ENCODE measurements around the gene CD6.

CD6 gene

DNA sequence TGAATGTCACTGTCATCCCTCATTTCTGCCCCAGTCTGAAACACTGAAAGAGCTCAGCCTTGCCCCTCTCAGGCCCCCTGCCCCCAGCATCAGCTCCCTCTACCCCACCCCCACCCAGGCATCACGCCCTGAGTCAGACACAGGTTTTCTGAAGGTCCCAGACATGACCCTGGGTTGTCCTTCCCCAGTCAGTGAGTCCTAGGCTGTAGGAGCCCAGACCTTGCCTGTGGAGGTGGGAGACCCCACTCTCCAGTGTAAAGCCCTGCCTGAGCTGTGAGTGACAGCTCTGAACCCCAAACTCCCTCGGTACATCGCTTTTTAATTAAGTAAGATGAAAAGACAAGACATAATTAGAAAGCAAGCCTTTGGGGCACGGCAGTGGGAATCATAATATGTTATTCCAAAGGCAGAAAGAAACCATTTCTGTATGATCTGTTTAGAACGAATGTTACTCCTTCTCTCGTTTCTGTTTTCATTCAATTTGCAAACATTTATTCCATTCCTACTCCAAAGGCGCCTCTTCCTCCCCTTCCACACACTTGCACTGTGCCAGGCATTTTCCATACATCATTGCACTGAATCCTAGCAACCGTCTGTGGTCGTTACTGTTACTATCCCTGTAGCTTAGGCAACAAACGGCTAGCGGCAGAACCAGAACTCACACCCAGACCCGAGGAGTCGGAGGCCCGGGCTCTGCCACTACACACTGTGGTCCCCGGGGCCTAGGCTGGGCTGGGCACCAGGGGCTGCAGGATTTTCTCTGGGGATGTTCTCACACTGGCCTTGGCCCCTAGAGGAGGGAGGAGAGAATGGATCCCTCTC, 63.4 kb downstream of the CD6 start:
- no peak for DNase-seq

DNA sequence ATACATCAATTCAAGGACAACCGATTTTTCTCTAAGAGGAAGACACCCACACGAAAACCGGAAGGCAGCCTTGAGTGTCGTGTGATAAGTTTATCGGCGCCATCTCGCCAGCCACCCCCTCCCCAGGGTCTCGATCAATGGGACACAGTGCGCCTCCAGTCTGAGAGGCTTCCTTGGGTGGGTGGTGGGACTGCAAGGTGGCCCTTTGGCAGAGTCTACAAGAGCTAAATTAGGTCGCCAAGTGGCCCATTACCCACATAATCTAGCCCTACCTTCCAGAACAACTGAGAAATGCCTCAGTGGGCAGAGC, 64.0 kb downstream of the CD6 start:
- no peak for DNase-seq

DNA sequence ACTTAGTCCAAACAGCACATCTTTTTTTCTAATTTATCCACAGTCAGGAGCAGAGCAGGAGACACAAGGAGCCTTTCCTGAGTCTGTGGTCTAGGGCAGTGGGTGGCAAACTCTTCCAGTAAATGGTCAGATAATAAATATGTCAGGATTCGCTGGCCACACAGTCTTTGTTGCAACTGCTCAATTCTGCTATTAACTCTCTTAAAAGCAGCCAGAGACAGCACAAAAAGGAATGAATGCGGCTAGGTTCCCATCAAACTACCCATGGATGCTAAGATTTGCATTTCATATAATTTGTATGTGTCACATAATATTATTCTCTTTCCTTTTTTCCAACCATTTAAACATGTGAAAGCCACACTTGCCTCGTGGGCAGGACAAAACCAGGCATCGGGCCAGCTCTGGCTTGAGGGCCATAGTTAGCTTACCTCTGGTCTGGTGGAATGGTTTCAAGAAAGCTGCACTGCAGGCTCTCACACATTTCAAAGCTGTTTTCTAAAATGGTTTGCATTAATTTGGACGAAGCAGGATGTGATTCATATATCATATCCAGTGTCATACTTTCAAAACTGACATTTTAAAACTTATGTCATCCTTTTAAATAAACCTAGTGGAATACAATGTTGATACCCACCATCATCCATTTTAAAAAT, 66.1 kb downstream of the CD6 start:
- DNase-seq = peak in 1 of 2 experiments; percentile 12

DNA sequence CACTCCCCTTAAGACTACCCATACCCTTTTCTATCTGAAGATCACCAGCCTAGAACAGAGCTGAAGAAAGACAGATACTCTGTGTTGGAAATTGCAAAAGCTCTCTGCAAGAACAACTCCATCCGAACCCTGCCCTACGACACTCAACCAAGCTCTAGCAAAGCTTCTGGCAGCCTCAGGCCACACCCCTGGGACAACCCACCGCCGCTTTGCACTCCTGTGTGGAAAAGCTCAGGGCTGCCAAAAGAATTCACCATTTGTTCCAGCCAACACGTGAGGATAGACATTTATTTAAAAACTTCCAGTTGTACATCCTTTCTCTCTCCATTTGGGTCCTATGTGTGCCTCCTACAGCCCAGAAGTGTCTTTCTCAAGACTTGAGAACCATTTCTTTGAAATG, 68.4 kb downstream of the CD6 start:
- DNase-seq = no peak

DNA sequence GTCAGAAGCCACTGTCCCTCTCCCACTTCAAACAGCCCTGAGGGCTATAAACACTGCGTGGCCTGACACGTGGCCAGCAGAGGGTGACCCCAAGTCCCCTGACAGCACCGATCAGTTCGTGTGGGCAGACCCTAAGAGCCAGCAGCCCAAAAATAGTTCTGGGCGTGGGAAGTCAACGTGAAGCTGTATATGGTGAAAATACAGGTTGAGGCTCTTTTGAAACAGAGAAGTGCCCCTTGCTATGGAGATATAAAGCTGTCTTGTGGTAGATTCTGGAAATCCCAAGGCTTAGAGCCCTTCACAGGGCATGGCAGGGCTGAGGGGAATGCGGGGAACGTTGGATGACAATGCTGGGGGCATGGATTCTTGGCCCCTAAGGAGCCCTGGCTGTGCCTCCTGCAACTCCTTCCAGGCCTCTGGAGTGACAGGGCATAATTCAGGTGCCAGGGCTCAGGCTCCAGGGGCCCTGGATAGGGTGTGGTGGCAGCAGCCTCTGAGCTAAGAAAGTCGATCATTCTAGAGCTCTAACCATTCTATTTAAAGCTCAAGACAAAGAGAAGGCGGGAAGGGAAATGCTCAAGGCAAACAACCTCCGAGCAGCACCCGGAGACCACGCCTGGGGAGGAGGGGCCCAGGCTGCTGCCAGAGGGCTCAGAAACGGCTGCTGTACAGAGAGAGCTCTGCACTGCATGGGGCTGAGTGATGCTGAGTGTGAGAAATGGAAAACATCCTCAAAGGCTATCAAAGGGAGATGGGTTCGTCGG, 70.5 kb downstream of the CD6 start:
- peak; percentile 93 to 96 for DNase-seq

DNA sequence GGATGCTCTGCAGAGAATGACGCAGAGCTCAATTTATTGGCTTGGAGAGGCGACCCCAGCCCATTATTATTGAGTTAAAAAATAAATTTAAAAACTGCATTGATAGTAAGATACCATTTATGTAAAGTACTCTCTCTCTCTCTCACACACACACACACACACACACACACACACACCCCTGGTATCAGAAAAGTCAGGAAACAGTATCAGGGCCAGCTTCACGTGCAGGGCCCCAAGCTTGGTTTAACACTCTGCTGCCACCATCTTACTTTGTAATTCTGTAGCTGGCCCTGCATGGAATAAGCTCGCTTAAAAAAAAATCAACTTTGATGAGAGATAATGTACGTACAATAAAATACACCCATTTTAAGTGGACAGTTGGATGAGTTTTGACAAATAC, 71.1 kb downstream of the CD6 start:
- DNase-seq = peak; percentile 36 to 61

DNA sequence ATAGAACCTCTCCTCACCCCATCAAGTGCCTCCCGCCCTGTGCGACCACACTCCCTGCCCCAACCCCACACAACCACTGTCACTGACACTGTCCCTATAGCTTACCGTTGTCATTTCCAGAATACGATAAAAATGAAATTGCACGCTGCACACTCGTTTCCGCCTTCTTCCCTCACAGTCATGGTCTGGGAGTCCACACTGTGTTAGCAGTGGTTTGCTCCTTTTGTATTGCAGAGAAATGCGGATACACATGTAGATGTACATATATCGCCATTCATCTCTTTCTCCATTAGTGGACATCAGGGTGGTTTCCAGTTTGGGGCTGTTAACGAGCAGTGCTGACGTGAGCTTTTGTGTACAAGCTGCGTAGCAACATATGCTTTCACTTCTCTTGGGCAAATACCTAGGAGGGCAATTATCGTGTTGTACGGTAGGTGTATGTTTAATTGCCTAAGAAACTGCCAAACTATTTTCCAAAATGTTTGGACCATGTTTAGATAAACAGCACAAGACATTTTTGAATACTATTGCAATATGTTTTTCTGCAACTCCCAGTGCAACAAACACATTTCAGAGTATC, 71.6 kb downstream of the CD6 start:
- DNase-seq = peak; percentile 65 to 78

DNA sequence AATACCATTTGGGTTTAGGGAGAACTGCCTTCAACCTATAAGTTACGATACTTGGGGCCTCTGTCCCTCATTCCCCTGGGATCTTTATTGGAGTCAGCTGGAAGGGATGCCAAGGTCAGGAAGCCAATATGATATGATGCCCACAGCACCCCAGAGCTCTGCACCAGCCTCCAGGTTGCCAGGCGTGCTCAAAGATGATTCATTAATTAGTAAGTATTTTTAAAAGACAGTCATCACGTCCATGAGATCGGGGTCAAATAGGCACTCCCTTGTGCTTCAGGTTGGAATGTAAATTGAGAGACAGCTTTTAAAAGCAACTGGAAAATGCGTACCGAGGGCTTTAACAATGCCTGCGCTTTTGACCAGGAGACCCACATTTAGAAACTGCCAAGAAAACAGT, 73.8 kb downstream of the CD6 start:
- no peak for DNase-seq

DNA sequence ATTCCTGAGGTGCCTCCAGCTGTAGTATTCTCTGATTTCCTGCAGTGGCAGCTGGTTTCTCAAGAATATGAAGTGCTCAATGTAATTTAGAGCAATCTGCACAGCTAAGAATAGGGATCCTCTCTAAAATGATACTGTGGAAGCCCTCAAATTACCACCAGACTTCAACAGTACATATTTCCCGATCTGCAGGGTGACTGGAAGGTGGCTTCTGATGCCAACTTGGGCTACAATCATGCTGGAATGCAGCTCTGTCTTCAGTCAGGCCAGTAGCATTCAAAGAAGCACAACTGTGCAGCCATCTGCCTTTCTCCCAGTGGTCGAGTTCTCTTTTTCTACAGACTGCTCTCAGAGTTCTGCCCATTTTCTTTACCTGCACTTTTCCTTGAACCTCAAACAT, 75.4 kb downstream of the CD6 start:
- DNase-seq = no peak

DNA sequence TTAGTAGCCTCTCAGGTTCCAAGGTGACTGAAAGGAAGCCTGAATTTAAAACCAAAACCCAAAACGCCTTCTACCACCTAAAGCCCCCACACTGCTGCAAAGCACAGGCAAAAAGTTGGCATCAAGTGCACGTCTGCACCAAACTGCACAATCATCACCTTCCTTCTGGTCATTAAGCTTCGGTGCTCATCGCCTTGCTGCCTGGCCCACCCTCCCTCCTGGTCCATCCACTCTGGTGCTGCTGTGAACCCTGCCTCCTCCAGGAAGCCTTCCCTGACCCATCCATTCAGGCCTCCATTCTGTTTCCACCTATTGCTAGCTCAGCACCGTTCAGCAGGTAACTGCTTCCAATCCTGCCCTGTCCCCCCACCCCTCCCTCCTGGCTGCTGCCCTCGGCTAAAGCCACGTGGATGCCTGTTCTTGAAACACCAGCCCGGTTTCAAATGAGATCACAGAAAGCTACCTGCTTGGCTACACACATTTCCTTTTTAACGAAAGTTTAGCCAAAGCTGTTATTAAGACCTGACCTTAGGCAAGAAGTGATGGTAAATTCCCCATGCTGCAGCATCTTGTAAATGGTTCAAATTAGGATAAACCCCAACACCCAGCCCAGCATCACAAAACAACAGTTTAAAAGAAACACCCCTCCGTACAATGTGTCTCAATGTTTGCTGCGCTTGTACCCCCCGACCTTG, 77.0 kb downstream of the CD6 start:
- DNase-seq = no peak

DNA sequence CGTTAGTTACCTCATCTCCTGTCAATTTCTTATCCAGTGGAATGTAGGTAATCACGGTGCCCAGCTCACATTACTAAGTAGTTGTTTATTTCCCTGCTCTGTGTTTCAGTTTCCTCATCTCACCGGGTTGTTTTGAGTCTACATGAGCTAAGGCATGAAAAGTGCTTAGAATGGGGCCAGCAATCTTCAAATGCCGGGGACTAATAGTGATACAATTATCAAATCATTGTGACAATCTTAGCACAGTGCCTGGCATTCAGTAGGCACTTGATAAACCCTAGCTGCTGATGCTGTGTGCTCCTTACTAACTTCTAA, 77.5 kb downstream of the CD6 start:
- no peak for DNase-seq

DNA sequence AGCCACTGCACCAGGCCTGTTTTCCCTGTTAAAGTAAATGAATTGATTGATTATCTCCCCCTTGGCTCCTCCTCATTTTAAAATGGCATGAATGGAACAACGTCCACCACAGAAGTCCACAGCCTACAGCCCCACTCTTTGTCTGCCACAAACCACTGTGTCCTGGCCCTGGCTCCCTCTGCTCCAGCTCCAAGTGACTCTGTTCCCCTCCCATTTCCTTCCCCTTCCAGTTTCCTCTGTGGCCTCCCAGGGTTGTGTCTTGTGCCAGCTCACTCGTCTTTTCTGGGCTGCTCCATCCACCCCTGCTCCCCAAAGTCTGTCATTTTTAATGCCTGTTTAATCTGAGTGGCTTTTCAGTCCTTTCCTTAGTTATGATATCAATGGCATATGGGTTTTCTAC, 78.4 kb downstream of the CD6 start:
- no peak for DNase-seq

DNA sequence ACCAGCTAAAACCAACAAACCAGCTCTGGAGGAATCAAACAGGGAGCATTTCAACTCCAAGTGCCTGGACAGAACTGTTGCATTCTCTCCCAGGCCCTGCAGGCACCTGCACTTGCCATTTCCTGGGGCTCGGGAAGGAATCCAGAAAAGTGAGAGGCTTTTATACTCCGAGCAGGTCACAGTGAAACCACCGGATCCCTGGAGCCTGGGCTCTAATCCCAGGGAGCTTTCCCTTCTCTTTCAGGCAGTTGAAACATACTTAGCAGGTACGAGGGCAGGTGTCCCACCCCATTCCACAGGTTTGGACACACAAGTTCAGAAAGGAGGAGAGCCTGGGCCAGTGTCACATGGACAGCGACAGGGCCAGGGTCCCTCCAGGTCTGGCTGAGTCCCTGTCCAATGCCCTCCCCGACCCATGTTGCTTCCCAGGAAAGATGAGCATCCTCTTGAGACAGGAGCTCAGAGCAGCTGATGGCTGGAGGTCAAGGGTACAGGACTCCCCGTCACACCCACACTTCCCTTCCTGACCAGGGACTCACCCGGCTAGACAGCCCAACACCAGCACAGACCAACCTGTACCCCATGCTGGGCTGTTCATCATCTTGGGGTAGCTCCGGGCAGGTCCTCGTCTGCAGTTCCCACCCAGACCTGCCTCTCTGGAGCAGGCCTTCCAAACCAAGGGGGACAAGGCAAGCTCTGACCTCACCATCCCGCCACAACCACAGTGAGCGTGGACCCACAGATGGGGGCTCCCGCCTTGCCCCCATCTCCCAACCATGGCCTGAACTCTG, 80.9 kb downstream of the CD6 start:
- no peak for DNase-seq

DNA sequence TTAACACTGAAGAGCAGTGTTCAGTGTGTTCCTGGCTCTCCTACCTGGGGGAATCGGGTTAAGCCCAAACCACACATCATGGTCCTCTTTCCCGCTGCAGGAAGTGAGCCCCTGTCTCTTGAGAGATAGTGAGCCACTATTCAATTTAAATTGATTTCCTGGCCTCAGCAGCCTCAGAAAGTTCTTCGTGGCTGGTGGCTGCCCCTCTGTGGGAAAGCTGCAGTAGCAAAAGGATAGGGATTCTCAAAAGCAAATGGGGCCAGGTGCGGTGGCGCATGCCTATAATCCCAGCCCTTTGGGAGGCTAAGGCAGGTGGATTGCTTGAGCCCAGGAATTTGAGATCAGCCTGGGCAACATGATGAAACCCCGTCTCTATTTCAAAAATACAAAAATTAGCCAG, 81.7 kb downstream of the CD6 start:
- DNase-seq = no peak

DNA sequence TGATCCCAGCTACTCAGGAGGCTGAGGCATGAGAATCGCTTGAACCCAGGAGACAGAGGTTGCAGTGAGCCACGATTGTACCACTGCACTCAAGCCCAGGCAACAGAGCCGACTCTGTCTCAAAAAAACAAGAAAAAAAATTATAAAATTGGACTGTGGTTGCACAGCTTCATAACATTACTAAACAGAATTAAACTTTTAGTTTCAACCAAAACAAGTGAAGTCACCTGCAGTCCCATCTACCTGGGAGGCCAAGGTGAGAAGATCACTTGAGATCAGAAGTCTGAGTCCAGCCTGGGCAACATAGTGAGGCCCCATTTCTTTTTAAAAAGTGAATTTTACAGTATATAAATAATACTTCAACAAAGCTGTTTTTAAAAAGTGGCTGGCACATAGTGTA, 83.0 kb downstream of the CD6 start:
- no peak for DNase-seq

DNA sequence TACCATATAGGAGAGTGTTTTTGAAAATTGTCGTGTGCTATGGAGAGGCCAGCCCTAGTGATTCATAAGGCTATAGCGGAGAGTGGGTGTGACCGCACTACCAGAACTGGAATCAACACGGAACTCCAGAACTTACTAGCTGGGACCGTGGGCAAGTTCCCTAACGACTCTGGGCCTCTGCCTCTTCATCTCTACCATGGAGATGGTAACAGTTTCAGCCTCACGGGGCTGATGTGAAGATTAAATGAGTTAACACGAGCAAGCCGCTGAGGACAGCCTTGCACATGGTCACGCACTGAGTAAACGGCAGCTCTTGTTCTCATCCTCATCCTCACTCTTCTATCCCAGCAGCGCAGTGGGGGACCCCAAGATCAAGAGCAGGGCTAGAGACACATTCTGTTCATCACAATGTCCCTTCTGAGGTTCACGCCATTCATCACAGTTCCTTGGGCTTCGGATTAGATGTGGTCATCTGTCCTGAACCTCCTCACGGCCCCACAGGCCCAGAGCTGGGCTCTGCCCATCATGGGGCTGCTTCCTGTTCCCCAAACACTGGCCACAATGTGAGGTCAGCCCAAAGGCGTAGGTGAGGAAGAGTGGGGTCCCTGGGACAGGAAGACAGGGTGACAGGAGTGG, 83.6 kb downstream of the CD6 start:
- no peak for DNase-seq

DNA sequence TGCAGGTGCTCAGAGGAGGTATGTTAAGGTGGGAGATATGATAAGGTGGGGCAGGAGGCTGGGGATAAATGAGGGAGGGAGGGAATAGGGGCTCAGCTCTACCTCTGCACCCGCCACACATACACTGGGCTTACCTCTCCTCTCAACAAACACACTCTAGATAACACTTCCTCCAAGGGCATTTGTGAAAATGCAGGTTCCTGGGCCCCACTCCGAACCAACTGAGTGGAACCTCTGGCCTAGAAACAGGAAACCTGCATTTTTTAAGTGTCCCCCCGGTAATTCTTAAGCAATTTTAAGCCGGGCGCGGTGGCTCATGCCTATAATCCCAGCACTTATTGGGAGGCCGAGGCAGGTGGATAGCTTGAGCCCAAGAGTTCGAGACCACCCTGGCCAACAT, 84.3 kb downstream of the CD6 start:
- DNase-seq = no peak

DNA sequence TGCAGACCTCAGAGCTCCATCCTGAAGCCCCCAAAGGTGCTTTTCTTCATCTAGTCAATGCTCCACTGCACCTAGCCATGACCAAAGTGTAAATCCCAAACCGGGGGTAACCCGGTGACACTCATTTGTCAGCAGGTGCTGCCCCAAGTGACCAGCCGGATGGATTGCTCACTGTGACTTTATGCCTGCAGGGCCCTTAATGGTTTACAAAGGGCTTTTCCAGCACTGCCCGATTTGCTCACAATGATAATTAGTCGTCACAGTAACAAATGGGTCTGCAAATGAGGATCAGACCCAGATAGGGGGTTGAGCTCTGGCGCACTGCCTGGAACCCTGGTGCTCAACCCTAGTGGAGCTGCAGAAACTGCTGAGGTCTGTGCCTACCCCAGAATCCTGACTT, 85.1 kb downstream of the CD6 start:
- DNase-seq = peak; percentile 48 to 75

DNA sequence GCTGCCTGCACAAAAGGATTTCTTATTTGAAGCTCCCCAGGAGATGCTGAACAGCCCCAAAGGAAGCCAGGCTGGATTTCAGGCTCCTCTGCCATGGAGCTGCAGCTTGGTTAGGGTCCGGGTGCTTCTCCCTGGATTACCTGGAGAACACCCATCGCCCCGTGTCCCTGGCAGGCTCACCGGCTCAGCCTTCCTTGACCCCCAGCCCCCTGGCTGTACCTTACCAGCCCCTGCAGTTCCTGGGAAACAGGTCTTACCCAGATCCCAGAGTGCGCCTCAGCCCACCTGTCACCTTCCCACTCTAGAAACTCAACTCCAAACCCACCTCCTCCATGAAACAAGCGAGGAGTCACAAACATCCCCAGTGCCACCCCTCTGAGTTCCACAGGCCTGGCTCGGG, 85.5 kb downstream of the CD6 start:
- DNase-seq = no peak

DNA sequence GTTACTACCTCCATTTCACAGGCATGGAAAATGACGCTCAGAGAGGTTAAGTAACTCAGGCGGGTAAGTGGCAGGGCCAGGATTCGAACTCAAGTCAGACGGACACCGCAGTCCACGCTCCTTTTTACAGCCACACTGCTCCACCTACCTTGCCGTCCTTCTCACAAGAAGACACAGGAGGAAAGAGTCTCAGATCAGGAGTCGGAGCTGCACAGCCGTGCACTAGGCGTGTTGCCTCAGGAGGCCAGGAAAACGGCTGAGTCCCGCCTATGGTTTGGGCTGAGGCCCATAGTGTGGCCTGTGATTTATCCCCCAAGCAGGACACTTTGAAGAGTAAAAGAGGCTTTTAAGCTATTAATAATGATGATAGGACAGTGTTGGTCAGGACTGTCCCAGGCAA, 86.1 kb downstream of the CD6 start:
- DNase-seq = no peak

DNA sequence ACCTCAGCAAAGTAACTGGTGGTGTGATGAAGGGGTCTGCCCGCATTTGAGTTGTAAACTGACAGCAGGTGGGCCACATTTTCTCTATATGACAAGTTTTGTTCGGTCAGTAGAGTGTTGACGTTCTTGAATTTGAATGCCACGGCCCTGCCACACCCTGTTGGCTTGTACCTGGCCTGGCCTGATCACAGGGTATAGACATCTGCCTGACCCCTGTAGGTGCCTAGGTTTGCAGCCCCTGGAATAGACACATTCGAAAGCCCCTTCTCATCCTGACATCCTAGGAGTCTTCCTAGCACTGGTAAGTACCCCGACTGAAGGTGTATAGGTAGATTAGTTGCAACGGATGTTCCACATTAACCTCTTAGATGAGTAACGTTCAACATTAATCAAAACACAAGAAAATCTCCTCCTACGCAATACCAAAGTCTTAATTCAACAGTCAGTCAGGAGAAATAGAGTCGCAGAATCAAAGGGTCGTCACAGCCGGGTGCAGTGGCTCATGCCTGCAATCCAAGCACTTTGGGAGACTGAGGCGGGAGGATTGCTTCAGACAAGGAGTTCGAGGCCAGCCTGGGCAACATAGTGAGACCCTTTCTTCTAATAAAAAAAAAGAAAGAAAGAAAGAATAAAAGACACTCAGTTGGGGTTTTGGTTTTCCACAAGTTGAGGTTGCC, 87.2 kb downstream of the CD6 start:
- DNase-seq = no peak
